HTERT RPE-1 (cell line): ENCODE results near the gene ESR2.
"Not testable (repeated sequence)": the region's sequence is repeated elsewhere in the genome, so short reads cannot be mapped to it uniquely, and the experiment has no call there.

ENCODE experiments used
- in situ Hi-C: fragments of 300-500 bp; cut with MboI; formaldehyde crosslinking; loops from 4 replicates; pipeline ENCODE4 v1.14.3; 2020; ENCODE audit warnings: low sequenced_read_pairs

Gene ESR2

GRCh38 chr14:64049616-64050381 lies 244.4 kb downstream of the ESR2 start:
- in situ Hi-C loops: no loop called here

DNA sequence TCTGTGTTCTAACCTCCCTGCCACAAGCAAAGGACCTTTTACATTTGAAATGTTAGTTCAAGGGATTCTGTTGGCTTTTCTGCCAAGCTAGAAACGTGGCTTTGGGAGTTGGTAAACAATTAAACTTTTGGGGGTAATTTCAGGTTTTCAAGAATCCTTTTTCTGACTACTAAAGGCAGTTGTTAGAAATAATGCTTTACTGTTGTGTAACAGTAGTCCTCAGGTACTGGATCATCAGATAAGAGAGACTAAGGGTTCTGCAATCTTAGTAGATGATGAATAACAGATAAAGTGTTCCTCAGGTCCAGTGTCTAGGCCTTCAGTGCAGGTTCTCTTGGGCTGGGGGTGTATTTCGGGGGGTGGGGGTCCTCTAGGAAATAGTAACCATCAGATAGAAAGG lies 249.1 kb downstream of the ESR2 start:
- in situ Hi-C loops: no loop called here

GRCh38 chr14:64043296-64043695 lies 250.9 kb downstream of the ESR2 start:
- in situ Hi-C loops: not testable (repeated sequence)

DNA sequence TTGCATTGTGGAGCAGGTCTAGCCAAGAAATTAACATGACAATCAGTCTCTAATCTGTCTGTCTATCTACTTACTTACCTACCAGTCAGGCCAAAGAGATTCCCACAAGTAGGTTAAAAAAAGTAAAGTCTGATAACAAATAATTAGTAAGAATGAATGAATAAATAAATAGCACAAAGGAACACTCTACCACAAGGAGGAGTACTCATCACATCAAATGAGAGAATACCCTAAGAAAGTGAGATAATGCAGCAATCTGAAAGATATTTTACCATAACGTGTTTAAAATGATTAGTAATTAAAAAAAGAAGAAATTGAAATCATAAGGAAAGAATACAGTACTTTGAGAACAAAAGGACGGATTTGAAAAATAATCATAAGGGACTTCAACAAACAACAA lies 254.1 kb downstream of the ESR2 start:
- in situ Hi-C loops: no loop called here

DNA sequence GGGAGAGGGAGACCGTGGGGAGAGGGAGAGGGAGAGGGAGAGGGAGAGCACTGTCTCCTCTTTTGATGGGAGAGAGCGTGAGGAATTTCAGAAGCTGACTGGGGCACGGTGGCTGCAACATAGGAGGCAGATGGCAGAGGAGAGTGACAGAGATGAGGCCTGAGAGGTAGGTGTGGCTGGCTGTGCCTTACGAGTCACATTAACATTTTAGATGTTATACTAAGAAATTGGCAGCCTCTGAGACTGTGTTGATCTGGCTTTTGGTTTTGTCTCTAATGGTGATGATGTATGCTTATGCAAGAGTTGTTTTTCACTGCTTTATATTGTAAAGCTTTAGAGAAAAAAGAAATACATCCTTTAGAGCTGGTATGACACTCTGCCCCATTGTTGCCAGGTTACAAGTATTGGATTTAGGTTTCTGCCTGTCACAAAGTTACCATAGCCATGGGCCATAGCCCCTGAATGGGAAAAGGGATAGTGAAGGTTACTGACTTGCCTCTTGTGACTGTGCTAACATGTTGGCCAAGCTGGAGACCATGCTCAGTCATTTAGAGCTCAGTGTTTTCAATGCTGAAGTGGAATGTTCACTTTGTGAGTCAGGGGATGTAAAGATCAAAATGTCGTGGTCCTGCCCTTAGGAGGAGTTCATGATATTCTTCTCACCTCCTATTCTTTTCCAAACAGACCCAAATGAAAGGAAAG lies 255.2 kb downstream of the ESR2 start:
- in situ Hi-C loops: no loop called here

- in situ Hi-C loops: not testable (repeated sequence)
Measured at GRCh38 chr14:64037869-64038745, 256.1 kb downstream of the ESR2 start.

- in situ Hi-C loops: no loop called here
Measured at GRCh38 chr14:64035143-64035542, 259.0 kb downstream of the ESR2 start.
